Large intestine (tissue), 3 donors: ENCODE data around the gene IL18. TPM values are rescaled to one million over a fixed set of nuclear protein-coding genes. Genes with fewer than 3 reads are reported as not detected.
"Not testable (repeated sequence)": the region's sequence is repeated elsewhere in the genome, so short reads cannot be mapped to it uniquely, and the experiment has no call there.

Experiments used
- DNase-seq, 2 donors: peaks; one replicate each; pipeline versions ENCODE4 v3.0.0 to v3.0.0-alpha.2; 2013
- H3K27ac ChIP-seq: one replicate; pipeline ENCODE4 v1.5.1; 2013; ENCODE audit warnings: low read length
- H3K27me3 ChIP-seq: 2 replicates; pipeline ENCODE4 v1.6.1; 2013; ENCODE audit warnings: low read length; ENCODE audit not compliant: control insufficient read depth, insufficient read depth
- H3K36me3 ChIP-seq: 2 replicates; pipeline ENCODE4 v1.6.1; 2013; ENCODE audit warnings: low read length; ENCODE audit not compliant: control insufficient read depth, insufficient read depth
- H3K4me1 ChIP-seq: one replicate; pipeline ENCODE4 v1.6.1; 2013; ENCODE audit warnings: low read length; ENCODE audit not compliant: control insufficient read depth, insufficient read depth
- H3K4me3 ChIP-seq: one replicate; pipeline ENCODE4 v1.5.1; 2013; ENCODE audit warnings: low read length
- H3K9me3 ChIP-seq: one replicate; pipeline ENCODE4 v1.6.1; 2013; ENCODE audit warnings: mild to moderate bottlenecking, low read depth, low read length, moderate library complexity; ENCODE audit not compliant: control insufficient read depth
- WGBS: methylation state at CpG from one replicate; pipeline ENCODE4 v1.1.5; 2013; ENCODE audit warnings: low lambda C conversion rate; ENCODE audit not compliant: insufficient coverage; 5-methylcytosine and 5-hydroxymethylcytosine counted together
- polyA plus RNA-seq: library from polyadenylated mRNA; unstranded; fragments of 120-200 nt; gene quantifications from one replicate; pipeline ENCODE4 v1.2.1, GENCODE V29; 2013

IL18 gene
- polyA plus RNA-seq, 1 donor, result 60.7 TPM

DNA sequence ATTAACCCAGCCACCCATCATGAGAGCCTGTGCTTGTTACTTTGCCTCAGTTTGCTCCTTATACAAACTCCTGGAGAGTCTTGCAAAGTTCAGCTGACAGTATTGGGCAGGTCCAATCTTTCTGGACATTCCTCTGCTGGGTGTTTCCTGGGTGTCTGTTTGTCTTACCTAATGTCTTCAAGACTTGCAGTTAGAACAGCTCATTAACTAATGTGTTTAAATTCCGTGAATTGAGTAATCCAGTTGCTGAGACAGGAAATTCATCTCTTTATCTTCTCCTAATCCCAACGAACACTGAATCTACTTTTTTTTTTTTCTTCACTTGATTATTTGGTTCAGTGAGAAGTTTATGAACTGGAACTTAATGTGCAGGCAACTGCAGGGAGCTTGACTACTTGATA is 32.1 kb upstream of the IL18 start:
- WGBS, result 13% methylated on average over 1 of the region's 2 CpGs
- H3K36me3 ChIP-seq, result no peaks in the 10 kb centered on the region

GRCh38 chr11:112195113-112195512 is 31.2 kb upstream of the IL18 start:
- H3K36me3 ChIP-seq, DNase-seq, H3K4me1 ChIP-seq, H3K9me3 ChIP-seq, H3K27me3 ChIP-seq, H3K4me3 ChIP-seq, H3K27ac ChIP-seq: not testable (repeated sequence)
- WGBS, result no CpG with 5 or more reads among the region's 11 CpGs

More for the DNA sequence above, 32.1 kb upstream of the IL18 start:
- no peaks in the 10 kb centered on the region for H3K4me1 ChIP-seq
- DNase-seq, result peak in 1 of 2 donors; percentile 6
- H3K27ac ChIP-seq, result no peak overlapping the region
- H3K9me3 ChIP-seq, result no peaks in the 10 kb centered on the region
- no peaks in the 10 kb centered on the region for H3K27me3 ChIP-seq
- no peak overlapping the region for H3K4me3 ChIP-seq

DNA sequence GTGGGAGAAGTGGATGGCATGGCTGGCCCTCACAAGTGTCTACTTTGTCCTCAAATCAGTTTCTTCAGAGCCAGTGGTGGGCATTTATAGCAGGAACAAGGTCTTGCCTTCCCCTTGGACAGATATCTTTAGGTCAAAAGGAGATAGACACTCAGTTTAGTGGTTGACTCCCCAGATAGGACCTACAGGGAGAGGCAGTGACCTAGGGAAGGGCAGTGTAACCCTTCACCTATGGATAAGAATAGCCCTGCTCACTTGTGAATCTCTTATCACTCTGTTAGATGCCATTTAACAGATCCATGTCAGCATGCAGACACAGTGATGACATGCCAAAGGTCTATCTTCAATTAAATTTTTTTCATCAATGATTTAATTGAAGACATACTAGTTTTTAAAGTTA is 22.4 kb upstream of the IL18 start:
- no peak for DNase-seq
- Histone ChIP-seq H3K36me3 (no peaks in the 10 kb centered on the region), H3K9me3 (peaks cover 2% of the 10 kb centered on the region), H3K4me1 (no peaks in the 10 kb centered on the region), H3K27ac (no peak overlapping the region), H3K27me3 (no peaks in the 10 kb centered on the region), H3K4me3 (no peak overlapping the region)

DNA sequence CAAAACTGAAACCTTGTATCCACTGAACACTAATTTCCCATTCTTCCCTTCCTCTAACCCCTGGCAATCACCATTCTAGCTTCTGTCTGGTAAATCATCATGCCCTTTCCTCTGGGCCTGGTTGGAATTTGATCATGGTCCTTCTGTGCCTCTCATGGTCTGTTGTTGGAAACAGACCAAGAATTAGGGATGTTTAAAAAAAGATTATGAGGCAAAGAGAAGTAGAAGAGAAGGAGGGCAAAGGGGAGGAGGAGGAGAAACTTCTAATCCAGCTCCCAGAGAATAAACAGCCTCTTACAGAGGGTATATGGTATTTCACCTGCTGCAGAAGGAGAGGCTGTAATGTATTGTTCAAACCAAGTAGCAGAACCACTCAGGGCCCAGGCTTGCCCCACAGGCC is 22.0 kb upstream of the IL18 start:
- Histone ChIP-seq H3K4me3 (no peak overlapping the region), H3K36me3 (no peaks in the 10 kb centered on the region), H3K27me3 (no peaks in the 10 kb centered on the region), H3K9me3 (peaks cover 3% of the 10 kb centered on the region), H3K4me1 (no peaks in the 10 kb centered on the region), H3K27ac (no peak overlapping the region)
- DNase-seq, result no peak

DNA sequence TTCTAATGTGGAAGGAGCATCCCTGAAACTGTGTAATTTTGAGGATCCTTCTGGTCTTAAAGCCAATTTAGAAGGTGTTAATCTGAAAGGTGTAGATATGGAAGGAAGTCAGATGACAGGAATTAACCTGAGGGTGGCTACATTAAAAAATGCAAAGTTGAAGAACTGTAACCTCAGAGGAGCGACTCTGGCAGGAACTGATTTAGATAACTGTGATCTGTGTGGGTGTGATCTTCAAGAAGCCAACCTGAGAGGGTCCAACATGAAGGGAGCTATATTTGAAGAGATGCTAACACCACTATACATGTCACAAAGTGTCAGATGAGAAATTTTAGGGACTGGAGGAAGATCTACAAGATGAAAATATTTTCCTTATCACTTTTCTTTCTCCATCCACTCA is 19.0 kb upstream of the IL18 start:
- H3K4me1 ChIP-seq, result no peaks in the 10 kb centered on the region
- no CpG with 5 or more reads among the region's 1 CpG for WGBS
- H3K27ac ChIP-seq, result no peak overlapping the region
- H3K4me3 ChIP-seq, result no peak overlapping the region
- H3K36me3 ChIP-seq, result peaks cover 3% of the 10 kb centered on the region
- no peaks in the 10 kb centered on the region for H3K27me3 ChIP-seq
- H3K9me3 ChIP-seq, result peaks cover 3% of the 10 kb centered on the region
- DNase-seq, result no peak

GRCh38 chr11:112179601-112180000 is 15.7 kb upstream of the IL18 start:
- H3K27ac ChIP-seq, result no peak overlapping the region
- DNase-seq, result no peak
- peaks cover 10% of the 10 kb centered on the region for H3K4me1 ChIP-seq
- no peaks in the 10 kb centered on the region for H3K27me3 ChIP-seq
- H3K4me3 ChIP-seq, result no peak overlapping the region
- H3K36me3 ChIP-seq, result peaks cover 3% of the 10 kb centered on the region
- H3K9me3 ChIP-seq, result peaks cover 3% of the 10 kb centered on the region

- WGBS, result 86% methylated on average over 1 of the region's 3 CpGs
- peaks cover 3% of the 10 kb centered on the region for H3K9me3 ChIP-seq
- peaks cover 10% of the 10 kb centered on the region for H3K4me1 ChIP-seq
- peaks cover 3% of the 10 kb centered on the region for H3K36me3 ChIP-seq
- H3K27ac ChIP-seq, result no peak overlapping the region
- H3K27me3 ChIP-seq, result no peaks in the 10 kb centered on the region
- DNase-seq, result no peak
- H3K4me3 ChIP-seq, result no peak overlapping the region
Measured at GRCh38 chr11:112178936-112179335, 15.0 kb upstream of the IL18 start.

DNA sequence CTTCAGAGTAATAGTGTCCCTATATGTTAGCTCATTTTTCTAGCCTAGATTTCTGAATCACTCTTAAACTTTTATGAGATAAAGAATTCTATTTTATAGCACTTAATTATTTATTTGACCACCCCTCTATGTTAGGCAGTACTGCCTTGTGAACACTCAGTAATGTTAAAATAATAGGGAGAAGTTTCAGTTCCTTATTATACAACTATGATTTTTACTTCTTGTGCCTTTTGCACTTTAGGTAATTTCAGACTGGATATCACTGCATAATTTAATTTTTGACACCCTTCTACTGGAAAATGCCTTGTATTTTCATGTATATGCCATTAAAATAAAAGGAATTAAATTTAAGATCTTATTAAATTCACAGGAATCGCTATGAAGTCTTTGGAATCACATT is 14.5 kb upstream of the IL18 start:
- no CpG with 5 or more reads among the region's 1 CpG for WGBS
- H3K4me3 ChIP-seq, result no peak overlapping the region
- peaks cover 3% of the 10 kb centered on the region for H3K9me3 ChIP-seq
- no peak overlapping the region for H3K27ac ChIP-seq
- no peaks in the 10 kb centered on the region for H3K27me3 ChIP-seq
- peaks cover 10% of the 10 kb centered on the region for H3K4me1 ChIP-seq
- DNase-seq, result no peak
- H3K36me3 ChIP-seq, result peaks cover 3% of the 10 kb centered on the region

- Histone ChIP-seq H3K4me3 (no peak overlapping the region), H3K9me3 (peaks cover 3% of the 10 kb centered on the region), H3K27me3 (no peaks in the 10 kb centered on the region), H3K27ac (no peak overlapping the region), H3K36me3 (peaks cover 3% of the 10 kb centered on the region), H3K4me1 (peaks cover 10% of the 10 kb centered on the region)
- no peak for DNase-seq
- WGBS, result no CpG with 5 or more reads among the region's 4 CpGs
Measured at GRCh38 chr11:112177589-112177988, 13.7 kb upstream of the IL18 start.

- Histone ChIP-seq H3K27ac (peak overlapping the region; percentile 77), H3K36me3 (peaks cover 3% of the 10 kb centered on the region), H3K4me3 (peak overlapping the region; percentile 36), H3K9me3 (no peaks in the 10 kb centered on the region), H3K27me3 (no peaks in the 10 kb centered on the region), H3K4me1 (peaks cover 10% of the 10 kb centered on the region)
- peak; percentile 35 to 46 for DNase-seq
- 20% methylated on average over 1 of the region's 1 CpG for WGBS
Measured at GRCh38 chr11:112176077-112176476, 12.2 kb upstream of the IL18 start.

- Histone ChIP-seq H3K27ac (peak overlapping the region; percentile 77), H3K9me3 (no peaks in the 10 kb centered on the region), H3K27me3 (no peaks in the 10 kb centered on the region), H3K4me3 (peak overlapping the region; percentile 36), H3K4me1 (peaks cover 10% of the 10 kb centered on the region), H3K36me3 (peaks cover 3% of the 10 kb centered on the region)
- DNase-seq, result peak in 1 of 2 donors; percentile 17
- 0% methylated on average over 2 of the region's 4 CpGs for WGBS
Measured at GRCh38 chr11:112175599-112175952, 11.7 kb upstream of the IL18 start.
